Breast epithelium (tissue), 4 donors: Measurements from ENCODE around the gene PXDN. TPM values are rescaled to one million over a fixed set of nuclear protein-coding genes. Genes with fewer than 3 reads are reported as not detected.

Source experiments
- DNase-seq, 2 donors: peaks; one replicate each; pipeline ENCODE4 v3.0.0-alpha.2; 2019; ENCODE audit warnings: low spot score in 2 of 2
- H3K27ac ChIP-seq, 2 donors: fragments of 200-600 bp; sonication (generic) in 1 of 2; one replicate each; pipeline ENCODE4 v1.5.1; 2016 to 2019; ENCODE audit warnings: mild to moderate bottlenecking in 1 of 2
- H3K27me3 ChIP-seq, 2 donors: fragments of 200-600 bp; sonication (generic) in 1 of 2; one replicate each; pipeline versions ENCODE4 v1.5.1 to v1.6.0; 2017 to 2019; ENCODE audit warnings: control low read depth in 1 of 2, mild to moderate bottlenecking in 1 of 2
- H3K36me3 ChIP-seq: fragments of 200-600 bp; one replicate; pipeline ENCODE4 v1.5.1; 2019
- H3K4me1 ChIP-seq, 2 donors: fragments of 200-600 bp; sonication (generic); one replicate each; pipeline ENCODE4 v1.5.1; 2016 to 2019; ENCODE audit warnings: control low read depth in 1 of 2
- H3K4me3 ChIP-seq, 3 donors: fragments of 200-600 bp; sonication (generic); 1 replicate in 2 of 3; 2 replicates in 1 of 3; pipeline ENCODE4 v1.5.1; 2016 to 2019; ENCODE audit warnings: mild to moderate bottlenecking in 3 of 3, moderate library complexity in 2 of 3
- H3K9me3 ChIP-seq, 2 donors: fragments of 200-600 bp; sonication (generic) in 1 of 2; one replicate each; pipeline ENCODE4 v1.5.1; 2016 to 2019; ENCODE audit warnings: control low read depth in 1 of 2
- CTCF ChIP-seq, 3 donors: fragments of 450-650 bp; IDR thresholded peaks; one replicate each; pipeline ENCODE4 v1.5.1; 2016 to 2017; ENCODE audit warnings: antibody characterized with exemption in 3 of 3, mild to moderate bottlenecking in 3 of 3, moderate library complexity in 3 of 3
- POLR2A ChIP-seq: fragments of 450-650 bp; IDR thresholded peaks from one replicate; pipeline ENCODE4 v1.6.1; 2016; ENCODE audit warnings: antibody characterized with exemption, mild to moderate bottlenecking, moderate library complexity
- POLR2AphosphoS5 ChIP-seq, 3 donors: sonication (generic); formaldehyde crosslinking; IDR thresholded peaks; one replicate each; pipeline ENCODE4 v1.6.1; 2017; ENCODE audit warnings: antibody characterized with exemption in 3 of 3
- intact Hi-C: fragments of 100-400 bp; cut with DNase I; formaldehyde crosslinking; loops from one replicate; pipeline ENCODE4 v1.15.1; 2023; ENCODE audit warnings: low total_unique reads
- total RNA-seq, 3 donors: library from RNA; depleted of rRNA; stranded (reverse); fragments of >200 nt; gene quantifications; one replicate each; pipeline ENCODE4 v1.1.0, GENCODE V29; 2016

The PXDN gene
- total RNA-seq, 3 donors from 2014 or later, result 42.4 to 108 (median 64.2) TPM

GRCh38 chr2:1656961-1657841 is 87.1 kb downstream of the PXDN start:
- peak overlapping the region in 1 of 2 donors; percentile 26 for H3K27ac ChIP-seq
- no peak overlapping the region for H3K4me3 ChIP-seq
- intact Hi-C loops, result no loop called here
- H3K9me3 ChIP-seq, result no peaks in the 10 kb centered on the region
- TF ChIP-seq POLR2A (no peak), POLR2AphosphoS5 (IDR thresholded peaks at IDR 0.05) (no peak), CTCF (IDR thresholded peaks at IDR 0.05) (no peak)
- no peaks in the 10 kb centered on the region for H3K4me1 ChIP-seq
- H3K36me3 ChIP-seq, result no peaks in the 10 kb centered on the region
- H3K27me3 ChIP-seq, result no peaks in the 10 kb centered on the region
- no peak for DNase-seq

- DNase-seq, result no peak
- Histone ChIP-seq H3K27ac (peak overlapping the region in 1 of 2 donors; percentile 65), H3K36me3 (no peaks in the 10 kb centered on the region), H3K4me1 (no peaks in the 10 kb centered on the region), H3K4me3 (no peak overlapping the region), H3K27me3 (no peaks in the 10 kb centered on the region), H3K9me3 (no peaks in the 10 kb centered on the region)
- intact Hi-C loops, result no loop called here
- no peak for TF ChIP-seq POLR2A
- TF ChIP-seq POLR2AphosphoS5 (IDR thresholded peaks at IDR 0.05), result no peak
- TF ChIP-seq CTCF (IDR thresholded peaks at IDR 0.05), result no peak
Measured at GRCh38 chr2:1656326-1656960, 87.9 kb downstream of the PXDN start.

- no peaks in the 10 kb centered on the region for H3K4me1 ChIP-seq
- no peak overlapping the region for H3K4me3 ChIP-seq
- no peaks in the 10 kb centered on the region for H3K36me3 ChIP-seq
- no peaks in the 10 kb centered on the region for H3K27me3 ChIP-seq
- peak overlapping the region; percentile 40 to 65 for H3K27ac ChIP-seq
- no peak for DNase-seq
- intact Hi-C loops, result no loop called here
- TF ChIP-seq POLR2AphosphoS5 (IDR thresholded peaks at IDR 0.05) (no peak), CTCF (IDR thresholded peaks at IDR 0.05) (no peak), POLR2A (no peak)
- H3K9me3 ChIP-seq, result no peaks in the 10 kb centered on the region
Measured at GRCh38 chr2:1655461-1655860, 88.9 kb downstream of the PXDN start.

- no peaks in the 10 kb centered on the region for H3K36me3 ChIP-seq
- H3K27me3 ChIP-seq, result no peaks in the 10 kb centered on the region
- no peak for DNase-seq
- intact Hi-C loops, result no loop called here
- H3K27ac ChIP-seq, result peak overlapping the region; percentile 40 to 65
- no peak overlapping the region for H3K4me3 ChIP-seq
- H3K4me1 ChIP-seq, result no peaks in the 10 kb centered on the region
- TF ChIP-seq CTCF (IDR thresholded peaks at IDR 0.05) (no peak), POLR2A (no peak), POLR2AphosphoS5 (IDR thresholded peaks at IDR 0.05) (no peak)
- H3K9me3 ChIP-seq, result no peaks in the 10 kb centered on the region
Measured at GRCh38 chr2:1654696-1655374, 89.5 kb downstream of the PXDN start.
